ENCODE data around the gene FBXL15. TPM values are rescaled to one million over a fixed set of nuclear protein-coding genes. Genes with fewer than 3 reads are reported as not detected.

FBXL15 gene
- total RNA-seq, result 6.5 and 9.0 TPM in 2 replicates

DNA sequence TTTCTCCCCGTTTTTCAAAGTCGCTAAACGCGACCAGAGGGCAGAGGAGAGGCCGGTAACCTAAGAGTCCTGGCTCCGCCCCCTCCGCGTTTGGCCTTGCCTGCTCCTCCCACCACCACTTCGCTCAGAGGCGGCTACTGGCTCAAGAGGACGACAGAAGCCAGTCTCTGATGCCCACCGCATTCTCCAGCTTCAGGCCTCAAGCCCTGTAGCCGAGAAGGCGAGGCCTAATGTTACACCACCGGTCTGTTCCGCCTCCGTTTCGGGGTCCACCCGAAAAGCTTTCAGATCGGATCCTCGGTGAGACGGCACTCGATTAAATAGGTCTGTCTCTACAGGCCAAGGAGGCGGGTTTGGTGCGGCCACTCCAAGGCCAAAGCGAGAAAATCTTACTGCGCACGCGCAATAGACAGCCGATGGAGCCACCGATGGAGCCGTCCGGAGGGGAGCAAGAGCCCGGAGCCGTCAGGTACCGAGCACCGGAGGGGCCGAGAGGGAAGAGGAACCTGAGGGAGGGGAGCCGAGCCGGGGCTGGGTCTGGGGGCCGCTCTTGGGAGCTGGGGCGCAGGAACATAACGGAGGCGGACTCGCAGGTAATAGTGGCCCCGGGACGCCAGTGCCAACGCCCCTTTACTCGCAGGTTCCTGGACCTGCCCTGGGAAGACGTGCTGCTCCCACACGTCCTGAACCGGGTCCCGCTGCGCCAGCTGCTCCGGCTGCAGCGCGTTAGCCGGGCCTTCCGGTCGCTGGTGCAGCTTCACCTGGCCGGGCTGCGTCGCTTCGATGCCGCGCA lies at the start of gene FBXL15:
Gene FBXL15 (plus strand): TSS at position 123 of the 793 bp plus-strand sequence. CDS start 294 bp downstream, at position 417.

GRCh38 chr10:102395400-102396316 lies 25.0 kb upstream of the FBXL15 start, which contains the start of gene NFKB2:
Gene NFKB2 (plus strand): TSS chr10:102395705. CDS start chr10:102395960, 255 bp downstream.

DNA sequence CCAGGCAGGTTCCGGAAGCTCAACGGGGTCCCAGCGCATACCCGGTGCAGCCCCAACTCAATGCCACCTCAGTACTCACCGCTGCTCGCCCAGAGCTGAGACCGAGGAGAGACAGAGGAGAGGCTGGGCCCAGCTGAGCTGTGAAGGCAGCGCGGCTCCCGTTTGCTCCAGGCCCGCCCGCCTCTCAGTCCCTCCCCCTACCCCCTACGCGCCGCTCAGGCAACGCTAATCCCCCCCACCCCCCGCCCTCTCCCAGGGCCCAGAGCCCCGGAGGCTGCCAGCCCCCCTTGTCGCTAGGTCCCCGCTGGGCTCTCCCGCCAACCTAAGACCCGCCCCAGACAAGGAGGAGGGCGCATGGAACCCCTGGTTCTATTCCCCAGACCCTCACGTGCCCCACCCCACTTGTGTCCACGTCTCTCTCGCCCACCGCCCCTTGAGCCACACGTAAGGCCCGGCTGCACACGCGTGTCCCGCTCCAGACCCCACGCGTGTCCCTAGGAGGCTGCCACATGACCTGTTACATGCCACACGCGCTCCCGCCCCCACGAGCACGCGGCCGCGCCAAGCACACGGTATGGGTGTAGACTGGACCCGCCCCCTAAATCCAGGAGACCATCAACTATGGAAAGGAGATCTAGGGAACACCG lies 1.9 kb upstream of the FBXL15 start, which contains the start of gene PSD:
Gene PSD (minus strand): TSS at position 164 of the 647 bp plus-strand sequence. CDS start 1,747 bp downstream, outside the sequence.

DNA sequence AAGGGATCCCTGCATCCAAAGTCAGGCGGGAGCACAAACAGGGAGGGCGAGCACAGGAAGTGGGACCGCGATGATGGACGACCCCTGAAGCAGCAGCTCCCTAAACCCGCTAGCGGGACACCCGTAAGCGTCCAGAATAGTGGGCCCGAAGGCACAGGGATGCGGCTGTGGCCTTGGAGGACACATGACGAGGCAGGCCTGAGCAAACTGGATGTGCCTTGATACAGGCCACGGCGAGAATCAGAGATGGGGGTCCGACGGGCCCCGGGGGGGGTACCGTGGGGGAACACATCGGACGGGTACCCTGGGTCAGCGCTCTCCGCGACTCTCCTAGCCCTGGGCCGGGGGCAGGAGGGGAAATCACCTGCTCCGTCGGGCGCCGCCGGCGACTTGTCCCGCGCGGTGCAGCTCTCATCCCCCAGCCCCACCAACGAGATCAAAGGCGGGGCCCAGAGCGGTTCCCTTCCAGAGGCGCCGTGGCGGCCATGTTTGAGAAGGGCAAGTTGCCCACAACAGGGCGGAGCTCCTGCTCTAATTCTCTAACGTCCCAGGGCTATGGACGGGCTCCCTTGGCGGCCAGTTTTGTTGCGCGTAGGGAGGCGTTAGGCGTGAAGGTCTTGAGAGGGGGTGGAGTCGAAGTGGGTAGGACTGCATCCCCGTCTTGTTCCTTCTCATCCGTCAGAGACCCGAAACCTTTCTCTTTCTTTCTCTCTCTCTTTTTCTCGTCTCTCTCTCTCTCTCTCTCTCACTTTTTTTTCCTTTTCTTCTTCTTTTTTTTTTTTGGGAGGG lies 11.7 kb downstream of the FBXL15 start, which contains the start of gene CUEDC2:
Gene CUEDC2 (minus strand): TSS at position 413 of the 789 bp plus-strand sequence. CDS start 7,386 bp downstream, outside the sequence.

DNA sequence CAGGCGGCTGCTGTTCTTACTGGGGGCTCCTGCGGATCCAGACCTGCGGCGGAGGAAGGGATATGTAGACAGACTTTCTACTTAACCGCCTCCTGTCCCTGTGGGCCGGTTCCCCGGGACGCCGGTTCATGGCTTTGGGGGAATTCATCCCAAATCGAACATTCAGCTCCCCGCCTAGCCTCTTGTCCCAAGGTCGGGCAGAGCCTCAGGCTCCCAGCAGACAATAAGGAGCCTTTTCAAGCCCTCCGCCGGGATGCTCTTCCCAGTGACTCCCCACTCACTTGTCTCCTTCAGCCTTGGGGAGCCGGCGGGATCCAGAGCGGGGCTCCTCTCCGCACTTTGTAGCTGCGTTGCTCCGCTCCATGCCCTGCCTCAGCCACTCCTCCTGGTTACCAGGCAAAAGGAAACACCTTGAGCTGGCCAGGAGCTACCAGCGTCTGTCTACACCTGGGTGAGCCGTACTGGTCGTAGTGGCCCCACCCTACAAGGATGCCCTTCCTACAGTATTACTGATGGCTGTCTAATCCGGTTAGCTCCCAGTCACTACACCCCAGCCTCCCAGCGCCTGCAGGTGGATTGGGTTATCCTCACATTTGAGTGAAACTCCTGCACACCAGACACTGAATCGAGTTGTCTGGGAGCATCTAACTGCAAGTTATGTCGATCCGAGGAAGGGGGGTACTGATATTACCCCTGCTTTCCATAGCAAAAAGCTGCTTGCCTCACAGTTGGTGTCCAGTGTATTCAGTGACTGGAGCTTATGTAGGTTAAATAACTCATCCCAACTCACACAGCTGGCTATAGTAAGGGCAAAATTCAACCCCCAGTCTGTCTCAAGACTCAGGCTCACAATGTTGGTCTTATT lies 30.7 kb downstream of the FBXL15 start, which contains the start of gene C10orf95:
Gene C10orf95 (minus strand): TSS at position 439 of the 865 bp plus-strand sequence. CDS start 450 bp downstream, outside the sequence.

Other genes starting within 250 kb of the FBXL15 start
- 0.12 TPM in 1 of 2 replicates, not detected in the other for gene ELOVL3, start 194.5 kb upstream of the FBXL15 start, total RNA-seq
- gene PITX3, start 179.3 kb upstream of the FBXL15 start, total RNA-seq, result not detected in 2 replicates
- 28.8 and 32.1 TPM in 2 replicates for gene GBF1, start 175.3 kb upstream of the FBXL15 start, total RNA-seq
- gene NFKB2, start 25.1 kb upstream of the FBXL15 start, total RNA-seq, result 12.8 and 15.0 TPM in 2 replicates
- gene PSD, start 2.1 kb upstream of the FBXL15 start, total RNA-seq, result 3.9 and 8.0 TPM in 2 replicates
- 39.0 and 63.5 TPM in 2 replicates for gene CUEDC2, start 11.7 kb downstream of the FBXL15 start, total RNA-seq
- 0.12 TPM in 1 of 2 replicates, not detected in the other for gene C10orf95, start 30.7 kb downstream of the FBXL15 start, total RNA-seq
- 95.5 and 131 TPM in 2 replicates for gene ACTR1A, start 81.9 kb downstream of the FBXL15 start, total RNA-seq
- 2.2 and 2.4 TPM in 2 replicates for gene SUFU, start 83.1 kb downstream of the FBXL15 start, total RNA-seq
- gene TRIM8, start 223.6 kb downstream of the FBXL15 start, total RNA-seq, result 64.5 and 68.6 TPM in 2 replicates